HG03175 (cell line): Measurements from ENCODE around the gene SLC18A2.
"Not testable (repeated sequence)": the region's sequence is repeated elsewhere in the genome, so short reads cannot be mapped to it uniquely, and the experiment has no call there.

Source experiments
- ATAC-seq: cut with Tn5 transposase; IDR thresholded peaks from one replicate; pipeline ENCODE4 v1.9.1; 2021; ENCODE audit warnings: mild to moderate bottlenecking, moderate library complexity; ENCODE audit not compliant: unreplicated experiment

Gene SLC18A2

GRCh38 chr10:117262291-117262902 is 21.5 kb downstream of the SLC18A2 start:
- no peak for ATAC-seq

- no peak for ATAC-seq
Measured at GRCh38 chr10:117262903-117263293, 22.0 kb downstream of the SLC18A2 start.

- no peak for ATAC-seq
Measured at GRCh38 chr10:117264782-117265181, 23.9 kb downstream of the SLC18A2 start.

GRCh38 chr10:117266400-117266799 is 25.5 kb downstream of the SLC18A2 start:
- ATAC-seq, result no peak

- ATAC-seq, result no peak
Measured at GRCh38 chr10:117266812-117267211, 25.9 kb downstream of the SLC18A2 start.

GRCh38 chr10:117268258-117268657 is 27.3 kb downstream of the SLC18A2 start:
- ATAC-seq, result no peak

GRCh38 chr10:117268907-117269306 is 28.0 kb downstream of the SLC18A2 start:
- no peak for ATAC-seq

- ATAC-seq, result no peak
Measured at GRCh38 chr10:117271427-117271826, 30.5 kb downstream of the SLC18A2 start.

- no peak for ATAC-seq
Measured at GRCh38 chr10:117272195-117273076, 31.5 kb downstream of the SLC18A2 start.

GRCh38 chr10:117273980-117274379 is 33.1 kb downstream of the SLC18A2 start:
- no peak for ATAC-seq

GRCh38 chr10:117274509-117274908 is 33.6 kb downstream of the SLC18A2 start:
- ATAC-seq, result no peak

GRCh38 chr10:117275121-117275520 is 34.2 kb downstream of the SLC18A2 start:
- ATAC-seq, result no peak

GRCh38 chr10:117277675-117278074 is 36.8 kb downstream of the SLC18A2 start:
- no peak for ATAC-seq

GRCh38 chr10:117284716-117285494 is 44.0 kb downstream of the SLC18A2 start:
- no peak for ATAC-seq

- ATAC-seq, result not testable (repeated sequence)
Measured at GRCh38 chr10:117290872-117291271, 50.0 kb downstream of the SLC18A2 start.

- no peak for ATAC-seq
Measured at GRCh38 chr10:117294039-117294645, 53.2 kb downstream of the SLC18A2 start.

GRCh38 chr10:117294735-117295134 is 53.8 kb downstream of the SLC18A2 start:
- no peak for ATAC-seq

- no peak for ATAC-seq
Measured at GRCh38 chr10:117298219-117298618, 57.3 kb downstream of the SLC18A2 start.

GRCh38 chr10:117299435-117299834 is 58.5 kb downstream of the SLC18A2 start:
- ATAC-seq, result no peak

- ATAC-seq, result no peak
Measured at GRCh38 chr10:117300671-117301070, 59.8 kb downstream of the SLC18A2 start.

GRCh38 chr10:117303451-117303850 is 62.5 kb downstream of the SLC18A2 start:
- not testable (repeated sequence) for ATAC-seq
